DLD1 (cell line): ENCODE measurements around the gene DAPK1.

Experiments
- in situ Hi-C: cut with HindIII; loops from 2 replicates; pipeline ENCODE4 v1.10.0; 2017; ENCODE audit warnings: low sequenced_read_pairs

DAPK1 gene

DNA sequence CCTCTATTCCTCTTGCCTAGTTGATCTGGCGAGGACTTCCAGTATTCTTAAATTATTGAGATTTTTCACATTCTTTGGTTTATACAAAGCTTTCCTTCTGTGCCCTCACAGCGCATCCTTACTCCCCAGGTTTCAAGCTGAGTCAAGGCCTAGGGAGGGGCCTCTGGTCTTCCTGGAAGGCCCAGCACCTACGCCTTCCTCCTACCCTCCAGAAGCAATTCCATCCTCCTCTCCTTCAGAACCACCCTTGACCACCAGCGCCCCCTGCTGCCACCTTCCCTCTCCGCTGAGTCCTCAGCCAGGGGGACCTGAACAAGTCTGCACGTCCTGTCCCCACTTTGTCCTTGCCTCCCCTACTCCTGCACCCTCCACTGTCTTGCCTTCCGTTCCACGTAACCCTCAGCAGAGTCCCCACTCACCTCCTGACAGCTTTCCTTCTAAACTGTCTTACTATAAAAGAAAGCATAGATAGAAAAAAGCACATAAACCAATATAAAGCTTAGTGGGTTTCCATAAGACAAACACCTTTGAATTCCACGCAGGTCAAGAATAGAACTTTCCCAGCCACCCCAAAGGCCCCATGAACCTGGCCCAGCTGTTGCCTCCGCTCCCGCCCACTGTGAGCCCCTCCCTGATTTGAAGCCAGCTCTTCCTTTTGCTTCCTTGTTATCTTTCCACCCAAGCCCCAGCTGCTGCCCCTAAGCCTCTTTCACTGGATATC lies 165.3 kb downstream of the DAPK1 start:
- in situ Hi-C loops: no loop called here

GRCh38 chr9:87663556-87663955 lies 165.9 kb downstream of the DAPK1 start:
- in situ Hi-C loops: no loop called here

- in situ Hi-C loops: no loop called here
Observed at GRCh38 chr9:87664153-87665060, 166.7 kb downstream of the DAPK1 start.

- in situ Hi-C loops: no loop called here
Observed at GRCh38 chr9:87665505-87665904, 167.8 kb downstream of the DAPK1 start.

DNA sequence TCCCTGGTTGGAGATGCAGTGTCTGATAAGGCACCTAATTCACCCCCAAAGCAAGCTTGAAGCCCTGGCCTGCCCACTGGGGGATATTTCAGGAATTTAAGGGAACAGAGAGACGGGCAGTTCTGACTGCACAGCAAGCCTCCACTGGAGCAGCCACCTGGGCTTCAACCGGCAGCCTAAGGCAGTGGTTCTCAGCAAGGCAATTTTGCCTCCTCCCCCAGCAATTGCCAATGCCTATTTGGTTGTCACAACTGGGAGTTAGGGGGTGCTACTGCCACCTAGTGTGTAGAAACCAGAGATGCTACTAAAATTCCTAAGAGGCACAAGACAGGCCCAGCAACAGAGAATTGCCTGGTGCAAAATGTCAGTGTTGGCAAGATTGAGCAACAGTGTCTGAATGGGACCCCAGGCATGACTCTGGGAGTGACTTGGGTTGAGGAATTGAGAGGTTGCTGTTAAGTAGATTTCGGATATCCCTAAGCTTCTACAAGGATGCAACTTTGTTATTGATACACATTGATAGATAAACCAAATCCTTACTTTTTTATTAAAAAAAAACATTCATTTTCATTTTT lies 169.6 kb downstream of the DAPK1 start:
- in situ Hi-C loops: no loop called here

DNA sequence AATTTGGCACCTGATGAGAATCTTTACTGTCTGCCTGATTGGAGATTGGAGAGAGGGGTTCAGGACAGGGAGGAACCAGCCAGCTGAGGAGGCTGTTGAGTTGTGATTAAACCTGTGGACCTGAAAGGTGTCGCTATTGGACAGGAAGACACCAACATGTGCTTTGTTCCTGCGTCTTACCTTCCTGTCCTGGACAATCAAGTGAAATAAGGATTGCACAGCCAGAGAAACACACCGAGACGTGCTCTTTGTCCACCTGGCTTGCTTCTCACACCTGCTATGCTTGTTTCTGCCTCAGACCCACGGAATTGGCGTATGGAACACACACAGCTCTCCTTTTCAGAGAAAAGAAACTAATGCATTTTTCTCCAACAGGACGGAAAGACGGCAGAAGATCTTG lies 170.6 kb downstream of the DAPK1 start:
- in situ Hi-C loops: no loop called here

DNA sequence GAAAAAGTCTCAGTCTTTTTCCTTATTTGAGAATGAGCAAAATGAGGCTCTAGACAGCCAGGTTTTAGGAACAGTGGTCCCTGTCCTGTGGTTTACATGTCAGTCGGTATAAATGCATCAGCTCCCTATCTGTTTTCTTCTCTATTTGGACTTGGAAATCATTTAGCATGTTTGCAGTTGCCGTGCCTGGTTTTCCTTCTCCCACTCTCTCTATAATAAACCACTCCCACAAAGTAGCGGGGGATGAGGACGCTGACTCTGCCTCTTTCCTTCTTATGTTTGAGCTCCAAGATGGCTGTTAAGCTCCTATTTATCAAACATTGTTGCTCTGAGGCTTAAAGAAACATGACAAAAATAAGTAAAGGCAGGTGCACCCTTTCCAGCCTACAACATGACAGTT lies 171.1 kb downstream of the DAPK1 start:
- in situ Hi-C loops: no loop called here

DNA sequence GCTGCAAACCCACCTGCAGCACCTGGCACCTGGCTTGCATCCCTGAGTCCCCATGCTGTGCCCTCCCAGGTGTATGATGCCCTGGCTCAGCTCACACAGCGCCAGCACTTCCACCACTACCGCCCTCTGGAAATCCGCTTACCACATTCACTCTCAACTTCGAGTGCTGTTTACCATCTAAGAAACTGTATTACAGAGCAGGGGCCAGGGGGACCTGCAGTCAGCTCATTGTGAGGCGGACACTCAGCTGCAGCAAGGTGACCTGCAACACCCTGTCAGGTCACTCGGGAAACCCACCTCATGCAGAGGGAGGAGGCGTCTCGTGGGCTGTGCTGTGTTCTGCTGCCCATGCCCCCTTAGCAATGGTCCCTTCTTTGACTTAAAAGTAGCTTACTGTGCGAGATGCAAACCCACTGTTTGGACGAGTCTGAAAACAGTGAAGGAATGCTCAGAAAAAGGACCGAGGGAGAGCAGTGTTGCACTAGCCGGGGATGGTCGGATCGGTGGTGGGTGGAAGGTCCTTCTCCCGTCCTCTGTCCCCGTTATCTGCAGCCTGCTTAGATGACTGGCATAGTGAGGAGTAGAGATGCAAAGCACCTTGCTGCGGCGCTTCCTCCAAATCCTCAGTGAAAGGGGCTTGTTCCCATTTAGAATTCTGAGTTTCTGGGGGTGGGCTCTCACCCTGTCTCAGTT lies 173.1 kb downstream of the DAPK1 start:
- in situ Hi-C loops: no loop called here

DNA sequence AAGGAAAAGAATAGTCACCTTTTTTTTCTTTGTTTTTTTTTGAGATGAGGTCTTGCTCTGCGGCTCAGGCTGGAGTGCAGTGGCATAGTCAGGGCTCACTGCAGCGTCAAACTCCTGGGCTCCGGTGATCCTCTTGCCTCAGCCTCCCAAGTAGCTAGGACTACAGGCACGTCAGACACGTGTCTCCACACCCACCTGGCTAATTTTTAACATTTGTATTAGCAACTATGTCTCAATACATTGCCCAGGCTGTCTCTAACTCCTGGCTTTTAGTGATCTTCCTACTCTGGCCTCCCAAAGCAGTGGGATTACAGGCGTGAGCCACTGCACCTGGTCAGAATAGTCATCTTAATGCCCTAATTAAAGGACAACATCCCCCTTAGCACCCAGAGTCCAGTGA lies 173.8 kb downstream of the DAPK1 start:
- in situ Hi-C loops: no loop called here

DNA sequence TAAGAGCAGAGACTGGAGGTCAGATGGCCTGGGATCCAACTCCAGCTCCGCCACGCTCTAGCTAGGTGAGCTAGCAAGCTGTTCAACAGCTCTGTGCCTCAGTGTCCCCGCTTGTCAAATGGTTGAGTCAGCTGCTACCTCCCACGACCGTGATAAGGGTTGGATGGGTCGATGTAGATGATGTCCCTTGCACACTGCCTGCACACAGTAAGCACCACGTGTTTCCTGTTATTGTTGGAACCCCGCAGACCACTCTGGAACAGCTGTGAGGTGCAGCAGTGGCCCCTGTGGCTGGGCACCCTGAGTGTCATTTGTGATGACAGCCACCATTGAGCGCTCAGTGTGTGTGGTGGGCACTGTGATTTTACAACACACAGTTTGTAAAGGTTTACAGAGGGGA lies 174.3 kb downstream of the DAPK1 start:
- in situ Hi-C loops: no loop called here

DNA sequence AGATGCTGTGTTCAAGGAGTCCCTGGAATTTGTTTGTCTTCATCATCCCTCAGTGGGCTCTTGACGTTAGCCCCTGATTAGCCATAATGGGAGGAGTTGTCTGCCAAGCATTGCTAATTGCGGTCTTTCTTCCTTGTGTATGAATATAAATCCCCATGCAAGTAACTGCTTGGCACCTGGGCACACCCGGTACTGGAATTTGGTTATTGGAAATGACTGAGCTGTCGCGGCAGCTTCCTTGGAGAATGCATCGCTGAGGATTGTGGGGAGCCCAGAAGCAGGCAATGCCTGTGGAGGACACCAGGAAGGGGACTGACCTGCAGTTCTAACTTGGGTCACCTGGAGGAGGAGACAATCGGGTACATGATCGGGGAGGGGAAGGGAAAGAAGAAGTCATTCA lies 174.9 kb downstream of the DAPK1 start:
- in situ Hi-C loops: no loop called here

- in situ Hi-C loops: no loop called here
Observed at GRCh38 chr9:87673446-87674120, 175.9 kb downstream of the DAPK1 start.

GRCh38 chr9:87674565-87675299 lies 177.1 kb downstream of the DAPK1 start:
- in situ Hi-C loops: no loop called here

GRCh38 chr9:87675906-87676515 lies 178.3 kb downstream of the DAPK1 start:
- in situ Hi-C loops: no loop called here

DNA sequence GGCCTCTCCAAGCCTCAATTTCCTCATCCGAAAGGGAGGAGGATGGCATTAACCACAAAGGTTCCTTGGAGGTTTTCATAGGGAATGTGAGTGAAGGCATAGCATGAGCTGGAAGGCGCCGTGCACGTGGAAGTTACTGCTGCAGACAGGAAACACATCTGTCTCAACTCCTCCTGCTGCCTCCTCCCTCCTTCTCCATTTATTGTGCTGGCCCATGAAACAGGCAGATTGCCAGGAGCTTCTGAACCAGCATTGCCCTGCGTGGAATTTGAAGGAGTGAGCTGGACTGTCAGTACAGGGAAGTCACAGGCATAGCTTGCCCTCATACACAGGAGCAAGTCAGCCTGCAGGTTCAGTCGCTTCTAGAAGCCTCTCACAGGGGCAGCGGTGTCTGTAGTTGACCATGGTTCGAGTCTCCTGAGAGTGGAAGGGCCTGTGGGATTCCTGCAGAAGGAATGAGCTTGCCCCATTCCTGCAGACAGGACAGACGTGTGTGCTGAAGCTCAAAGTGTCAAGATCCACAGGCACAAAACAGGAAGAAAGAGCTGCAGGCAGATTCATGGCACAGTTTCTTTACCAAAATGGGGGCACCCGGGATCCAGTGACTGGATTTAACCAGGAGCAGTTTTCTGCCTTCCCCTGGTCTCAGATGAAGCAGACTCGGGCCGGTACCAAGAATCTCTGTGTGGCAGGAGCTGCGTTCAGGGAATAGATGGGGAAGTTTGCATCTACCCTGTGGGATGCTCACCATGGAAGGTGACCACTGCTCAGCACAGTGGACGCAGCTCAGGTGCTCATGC lies 179.5 kb downstream of the DAPK1 start:
- in situ Hi-C loops: no loop called here

DNA sequence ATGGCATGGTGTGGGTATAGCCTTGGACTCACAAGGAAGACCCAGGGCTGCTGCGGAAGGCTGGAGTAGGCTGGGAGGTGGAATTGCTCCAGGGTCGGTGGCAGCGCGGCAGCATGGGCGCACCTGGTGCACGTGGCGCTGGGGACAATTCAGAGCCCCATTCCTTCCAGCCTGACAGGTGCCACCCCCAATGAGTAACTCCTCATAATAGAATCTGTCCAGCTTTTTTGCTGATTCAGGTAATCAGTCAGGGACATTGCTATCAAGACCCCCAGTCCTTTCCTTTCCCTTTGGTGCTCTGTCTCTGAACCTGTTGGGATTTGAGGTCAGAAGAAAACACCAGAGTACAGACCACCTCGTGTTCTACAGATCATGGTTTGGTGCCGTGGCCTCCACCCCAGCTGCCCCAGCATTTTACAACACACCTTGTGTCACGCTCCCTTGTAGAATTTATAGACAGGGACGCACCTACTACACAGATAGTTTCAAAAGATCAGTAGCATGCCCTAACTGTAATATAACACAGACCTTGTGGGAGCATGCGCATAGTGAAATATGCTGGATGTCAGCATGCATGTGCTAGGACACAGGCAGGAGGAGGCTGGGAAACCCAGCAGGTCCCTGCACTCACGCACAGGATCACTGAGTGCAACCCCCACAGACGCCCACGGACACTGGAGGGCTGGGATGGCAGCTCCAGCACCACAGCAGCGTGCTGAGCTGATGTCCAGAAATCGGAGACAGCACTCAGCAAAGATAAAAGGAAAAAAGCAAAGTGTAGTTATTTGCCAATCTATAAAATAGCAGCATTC lies 180.3 kb downstream of the DAPK1 start:
- in situ Hi-C loops: no loop called here

- in situ Hi-C loops: no loop called here
Observed at GRCh38 chr9:87678650-87679355, 181.1 kb downstream of the DAPK1 start.
